Fibroblast of the conjunctiva (primary cell): ENCODE results near the gene RELB.

Source experiments
- DNase-seq: peaks from one replicate; pipeline ENCODE4 v3.0.0-alpha.2; 2010; ENCODE audit warnings: low read depth

Gene RELB

GRCh38 chr19:45025264-45025663 lies 24.0 kb downstream of the RELB start:
- no peak for DNase-seq

GRCh38 chr19:45027371-45027770 lies 26.1 kb downstream of the RELB start:
- no peak for DNase-seq

- DNase-seq: no peak
Measured at GRCh38 chr19:45030825-45031224, 29.6 kb downstream of the RELB start.

- DNase-seq: no peak
Measured at GRCh38 chr19:45032421-45032820, 31.2 kb downstream of the RELB start.

GRCh38 chr19:45035755-45036154 lies 34.5 kb downstream of the RELB start:
- DNase-seq: no peak

GRCh38 chr19:45037393-45038169 lies 36.3 kb downstream of the RELB start:
- no peak for DNase-seq

- peak; percentile 80 for DNase-seq
Measured at GRCh38 chr19:45038931-45039893, 37.9 kb downstream of the RELB start, which contains the start of gene CLASRP. Gene CLASRP, plus strand, starts transcription at chr19:45039045. Its CDS starts 1,168 bp downstream, at chr19:45040213.

- no peak for DNase-seq
Measured at GRCh38 chr19:45040059-45040771, 39.0 kb downstream of the RELB start.

GRCh38 chr19:45041125-45041524 lies 39.9 kb downstream of the RELB start:
- no peak for DNase-seq

GRCh38 chr19:45045671-45046353 lies 44.5 kb downstream of the RELB start:
- DNase-seq: no peak

GRCh38 chr19:45046355-45046754 lies 45.1 kb downstream of the RELB start:
- DNase-seq: no peak

GRCh38 chr19:45047188-45047797 lies 46.0 kb downstream of the RELB start:
- DNase-seq: no peak

GRCh38 chr19:45049073-45049736 lies 47.9 kb downstream of the RELB start:
- no peak for DNase-seq

- DNase-seq: no peak
Measured at GRCh38 chr19:45050036-45050435, 48.8 kb downstream of the RELB start.

GRCh38 chr19:45051929-45052579 lies 50.8 kb downstream of the RELB start:
- no peak for DNase-seq

- DNase-seq: no peak
Measured at GRCh38 chr19:45056831-45057230, 55.6 kb downstream of the RELB start.

GRCh38 chr19:45057444-45057843 lies 56.2 kb downstream of the RELB start:
- no peak for DNase-seq

GRCh38 chr19:45058622-45059159 lies 57.4 kb downstream of the RELB start:
- DNase-seq: no peak

- DNase-seq: peak; percentile 68
Measured at GRCh38 chr19:45059258-45059965, 58.1 kb downstream of the RELB start.
